ENCODE data around the gene MYL2.
"Not testable (repeated sequence)": the region's sequence is repeated elsewhere in the genome, so short reads cannot be mapped to it uniquely, and the experiment has no call there.

Gene MYL2

GRCh38 chr12:110920324-110920910, at the start of gene MYL2:
MYL2 (minus strand) TSS chr12:110920579; CDS start chr12:110920529, 50 bp downstream.
- in situ Hi-C loops (cut with MboI; ENCODE audit: low sequenced_read_pairs) = no loop called here

- in situ Hi-C loops (cut with MboI; ENCODE audit: low sequenced_read_pairs) = no loop called here
Measured at GRCh38 chr12:110966081-110966760, 45.8 kb upstream of the MYL2 start.

- in situ Hi-C loops (cut with MboI; ENCODE audit: low sequenced_read_pairs) = no loop called here
Measured at GRCh38 chr12:110965574-110965973, 45.2 kb upstream of the MYL2 start.

- in situ Hi-C loops (cut with MboI; ENCODE audit: low sequenced_read_pairs) = no loop called here
Measured at GRCh38 chr12:110960795-110961194, 40.4 kb upstream of the MYL2 start.

- in situ Hi-C loops (cut with MboI; ENCODE audit: low sequenced_read_pairs) = no loop called here
Measured at GRCh38 chr12:110957652-110958051, 37.3 kb upstream of the MYL2 start.

- in situ Hi-C loops (cut with MboI; ENCODE audit: low sequenced_read_pairs) = no loop called here
Measured at GRCh38 chr12:110957159-110957558, 36.8 kb upstream of the MYL2 start.

- in situ Hi-C loops (cut with MboI; ENCODE audit: low sequenced_read_pairs) = not testable (repeated sequence)
Measured at GRCh38 chr12:110950867-110951266, 30.5 kb upstream of the MYL2 start.

GRCh38 chr12:110950466-110950865, 30.1 kb upstream of the MYL2 start:
- in situ Hi-C loops (cut with MboI; ENCODE audit: low sequenced_read_pairs) = not testable (repeated sequence)

GRCh38 chr12:110948041-110948440, 27.7 kb upstream of the MYL2 start:
- in situ Hi-C loops (cut with MboI; ENCODE audit: low sequenced_read_pairs) = no loop called here

GRCh38 chr12:110943373-110943772, 23.0 kb upstream of the MYL2 start:
- in situ Hi-C loops (cut with MboI; ENCODE audit: low sequenced_read_pairs) = no loop called here

- in situ Hi-C loops (cut with MboI; ENCODE audit: low sequenced_read_pairs) = no loop called here
Measured at GRCh38 chr12:110941391-110941790, 21.0 kb upstream of the MYL2 start.

GRCh38 chr12:110940933-110941332, 20.6 kb upstream of the MYL2 start:
- in situ Hi-C loops (cut with MboI; ENCODE audit: low sequenced_read_pairs) = no loop called here

- in situ Hi-C loops (cut with MboI; ENCODE audit: low sequenced_read_pairs) = no loop called here
Measured at GRCh38 chr12:110940296-110940695, 19.9 kb upstream of the MYL2 start.

GRCh38 chr12:110937104-110937641, 16.8 kb upstream of the MYL2 start:
- in situ Hi-C loops (cut with MboI; ENCODE audit: low sequenced_read_pairs) = no loop called here

- in situ Hi-C loops (cut with MboI; ENCODE audit: low sequenced_read_pairs) = no loop called here
Measured at GRCh38 chr12:110936367-110937103, 16.2 kb upstream of the MYL2 start.

GRCh38 chr12:110935588-110935987, 15.2 kb upstream of the MYL2 start:
- in situ Hi-C loops (cut with MboI; ENCODE audit: low sequenced_read_pairs) = no loop called here

- in situ Hi-C loops (cut with MboI; ENCODE audit: low sequenced_read_pairs) = no loop called here
Measured at GRCh38 chr12:110934093-110934852, 13.9 kb upstream of the MYL2 start.

- in situ Hi-C loops (cut with MboI; ENCODE audit: low sequenced_read_pairs) = no loop called here
Measured at GRCh38 chr12:110933326-110933974, 13.1 kb upstream of the MYL2 start.

- in situ Hi-C loops (cut with MboI; ENCODE audit: low sequenced_read_pairs) = no loop called here
Measured at GRCh38 chr12:110932046-110932445, 11.7 kb upstream of the MYL2 start.

- in situ Hi-C loops (cut with MboI; ENCODE audit: low sequenced_read_pairs) = no loop called here
Measured at GRCh38 chr12:110931315-110931728, 10.9 kb upstream of the MYL2 start.

Measured in hTERT RPE-1 (cell line).